Fibroblast of the aortic adventitia (primary cell): ENCODE results near the gene ID4. TPM values are rescaled to one million over a fixed set of nuclear protein-coding genes. Genes with fewer than 3 reads are reported as not detected.
"Not testable (repeated sequence)": the region's sequence is repeated elsewhere in the genome, so short reads cannot be mapped to it uniquely, and the experiment has no call there.

ENCODE experiments used
- DNase-seq: peaks from one replicate; pipeline ENCODE4 v3.0.0-alpha.2; 2010; ENCODE audit warnings: low read depth
- H3K4me3 ChIP-seq: 2 replicates; pipeline ENCODE4 v1.5.1; 2011; ENCODE audit warnings: low read depth, mild to moderate bottlenecking, control low read depth, low read length, moderate library complexity
- CTCF ChIP-seq: IDR thresholded peaks from 2 replicates; pipeline ENCODE4 v1.5.1; 2011; ENCODE audit warnings: mild to moderate bottlenecking, low read length, control low read depth, inconsistent platforms; ENCODE audit not compliant: insufficient read depth
- total RNA-seq: library from RNA; depleted of rRNA; stranded (reverse); fragments of >200 nt; gene quantifications from 2 replicates; pipeline ENCODE4 v1.2.3, GENCODE V29; 2012; ENCODE audit warnings: low replicate concordance

The ID4 gene
- total RNA-seq, 1 donor, result 11.4 TPM

- TF ChIP-seq CTCF, result no peak
- H3K4me3 ChIP-seq, result no peak overlapping the region
- DNase-seq, result no peak
Observed at GRCh38 chr6:19852927-19853326, 15.8 kb downstream of the ID4 start.

- DNase-seq, result not testable (repeated sequence)
Observed at GRCh38 chr6:19854421-19855015, 17.3 kb downstream of the ID4 start.

GRCh38 chr6:19855536-19855935 lies 18.4 kb downstream of the ID4 start:
- DNase-seq, result no peak
- TF ChIP-seq CTCF, result no peak
- H3K4me3 ChIP-seq, result no peak overlapping the region

More at GRCh38 chr6:19854421-19855015, 17.3 kb downstream of the ID4 start:
- not testable (repeated sequence) for H3K4me3 ChIP-seq

- no peak for DNase-seq
- no peak for TF ChIP-seq CTCF
Observed at GRCh38 chr6:19857139-19857538, 20.0 kb downstream of the ID4 start.

GRCh38 chr6:19857703-19858102 lies 20.5 kb downstream of the ID4 start:
- no peak overlapping the region for H3K4me3 ChIP-seq
- no peak for DNase-seq
- no peak for TF ChIP-seq CTCF

More at GRCh38 chr6:19857139-19857538, 20.0 kb downstream of the ID4 start:
- no peak overlapping the region for H3K4me3 ChIP-seq

GRCh38 chr6:19860235-19860877 lies 23.2 kb downstream of the ID4 start:
- no peak overlapping the region for H3K4me3 ChIP-seq
- TF ChIP-seq CTCF, result no peak
- DNase-seq, result no peak

GRCh38 chr6:19864285-19864684 lies 27.1 kb downstream of the ID4 start:
- DNase-seq, result no peak
- H3K4me3 ChIP-seq, result no peak overlapping the region
- no peak for TF ChIP-seq CTCF
